Keratinocyte (primary cell): ENCODE results near the gene SETD7.

Experiments
- EZH2 ChIP-seq: IDR thresholded peaks from one replicate; pipeline ENCODE4 v1.6.1; 2012; ENCODE audit warnings: inconsistent platforms, mild to moderate bottlenecking, low read length, moderate library complexity
- TF ChIP-seq, protein P1 (sequence below), 3 experiments: IDR thresholded peaks in 1 of 3; conservative IDR thresholded peaks in 1 of 3; optimal IDR thresholded peaks in 1 of 3; 2 replicates in 2 of 3; 3 replicates in 1 of 3; pipeline versions ENCODE3 to v1.5.1; 2011; ENCODE audit warnings: low read length in 3 of 3, mild to moderate bottlenecking in 3 of 3, moderate library complexity in 2 of 3, control low read depth in 1 of 3, inconsistent platforms in 1 of 3; ENCODE audit not compliant: insufficient read depth in 2 of 3; ENCODE audit errors: extremely low read depth in 1 of 3

- TF ChIP-seq, protein P1, sequence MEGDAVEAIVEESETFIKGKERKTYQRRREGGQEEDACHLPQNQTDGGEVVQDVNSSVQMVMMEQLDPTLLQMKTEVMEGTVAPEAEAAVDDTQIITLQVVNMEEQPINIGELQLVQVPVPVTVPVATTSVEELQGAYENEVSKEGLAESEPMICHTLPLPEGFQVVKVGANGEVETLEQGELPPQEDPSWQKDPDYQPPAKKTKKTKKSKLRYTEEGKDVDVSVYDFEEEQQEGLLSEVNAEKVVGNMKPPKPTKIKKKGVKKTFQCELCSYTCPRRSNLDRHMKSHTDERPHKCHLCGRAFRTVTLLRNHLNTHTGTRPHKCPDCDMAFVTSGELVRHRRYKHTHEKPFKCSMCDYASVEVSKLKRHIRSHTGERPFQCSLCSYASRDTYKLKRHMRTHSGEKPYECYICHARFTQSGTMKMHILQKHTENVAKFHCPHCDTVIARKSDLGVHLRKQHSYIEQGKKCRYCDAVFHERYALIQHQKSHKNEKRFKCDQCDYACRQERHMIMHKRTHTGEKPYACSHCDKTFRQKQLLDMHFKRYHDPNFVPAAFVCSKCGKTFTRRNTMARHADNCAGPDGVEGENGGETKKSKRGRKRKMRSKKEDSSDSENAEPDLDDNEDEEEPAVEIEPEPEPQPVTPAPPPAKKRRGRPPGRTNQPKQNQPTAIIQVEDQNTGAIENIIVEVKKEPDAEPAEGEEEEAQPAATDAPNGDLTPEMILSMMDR (optimal IDR thresholded peaks at IDR 0.05 in 1 of 3, IDR thresholded peaks at IDR 0.05 in 1 of 3, conservative IDR thresholded peaks at IDR 0.05 in 1 of 3; ENCODE audit: extremely low read depth in 1 of 3, insufficient read depth in 2 of 3, low read length in 3 of 3) = no peak
- TF ChIP-seq EZH2 = no peak
These were observed 20.2 kb downstream of the SETD7 start for GRCh38 chr4:139535871-139536234.
